ENCODE results near the gene PKP4.
"Not testable (repeated sequence)": the region's sequence is repeated elsewhere in the genome, so short reads cannot be mapped to it uniquely, and the experiment has no call there.

PKP4 gene

GRCh38 chr2:158687315-158687714 lies 230.6 kb downstream of the PKP4 start:
- peaks cover 13% of the 10 kb centered on the region for H3K27me3 Mint-ChIP-seq
- no peaks in the 10 kb centered on the region for H3K36me3 Mint-ChIP-seq (ENCODE audit: low read depth)
- H3K9me3 Mint-ChIP-seq = no peaks in the 10 kb centered on the region
- DNase-seq = no peak
- no peak overlapping the region for H3K4me3 Mint-ChIP-seq
- H3K27ac Mint-ChIP-seq = no peak overlapping the region
- H3K4me1 Mint-ChIP-seq (ENCODE audit: low read depth) = no peaks in the 10 kb centered on the region

- Mint-ChIP-seq H3K36me3 (ENCODE audit: low read depth) (no peaks in the 10 kb centered on the region), H3K27ac (no peak overlapping the region), H3K4me1 (ENCODE audit: low read depth) (no peaks in the 10 kb centered on the region), H3K27me3 (peaks cover 13% of the 10 kb centered on the region), H3K4me3 (no peak overlapping the region), H3K9me3 (no peaks in the 10 kb centered on the region)
- no peak for DNase-seq
These were observed 232.0 kb downstream of the PKP4 start for GRCh38 chr2:158688721-158689120.

- Mint-ChIP-seq H3K27ac (no peak overlapping the region), H3K36me3 (ENCODE audit: low read depth) (no peaks in the 10 kb centered on the region), H3K9me3 (no peaks in the 10 kb centered on the region), H3K4me1 (ENCODE audit: low read depth) (no peaks in the 10 kb centered on the region), H3K4me3 (no peak overlapping the region), H3K27me3 (peaks cover 13% of the 10 kb centered on the region)
- no peak for DNase-seq
These were observed 232.6 kb downstream of the PKP4 start for GRCh38 chr2:158689391-158689790.

GRCh38 chr2:158690823-158691222 lies 234.1 kb downstream of the PKP4 start:
- Mint-ChIP-seq H3K27me3 (peaks cover 13% of the 10 kb centered on the region), H3K36me3 (ENCODE audit: low read depth) (no peaks in the 10 kb centered on the region), H3K4me3 (no peak overlapping the region), H3K9me3 (no peaks in the 10 kb centered on the region), H3K27ac (no peak overlapping the region), H3K4me1 (ENCODE audit: low read depth) (no peaks in the 10 kb centered on the region)
- DNase-seq = no peak

- no peaks in the 10 kb centered on the region for H3K36me3 Mint-ChIP-seq (ENCODE audit: low read depth)
- no peak for DNase-seq
- H3K4me1 Mint-ChIP-seq (ENCODE audit: low read depth) = no peaks in the 10 kb centered on the region
- no peak overlapping the region for H3K4me3 Mint-ChIP-seq
- H3K27ac Mint-ChIP-seq = no peak overlapping the region
- peaks cover 13% of the 10 kb centered on the region for H3K27me3 Mint-ChIP-seq
- H3K9me3 Mint-ChIP-seq = peaks cover 2% of the 10 kb centered on the region
These were observed 234.9 kb downstream of the PKP4 start for GRCh38 chr2:158691619-158692018.

GRCh38 chr2:158692372-158693103 lies 235.8 kb downstream of the PKP4 start:
- Mint-ChIP-seq H3K27me3 (peaks cover 13% of the 10 kb centered on the region), H3K4me1 (ENCODE audit: low read depth) (no peaks in the 10 kb centered on the region), H3K4me3 (no peak overlapping the region), H3K36me3 (ENCODE audit: low read depth) (no peaks in the 10 kb centered on the region), H3K9me3 (peaks cover 9% of the 10 kb centered on the region), H3K27ac (no peak overlapping the region)
- no peak for DNase-seq

GRCh38 chr2:158693476-158693875 lies 236.7 kb downstream of the PKP4 start:
- Mint-ChIP-seq H3K4me3 (no peak overlapping the region), H3K27me3 (peaks cover 8% of the 10 kb centered on the region), H3K27ac (no peak overlapping the region), H3K4me1 (ENCODE audit: low read depth) (no peaks in the 10 kb centered on the region), H3K9me3 (peaks cover 9% of the 10 kb centered on the region), H3K36me3 (ENCODE audit: low read depth) (no peaks in the 10 kb centered on the region)
- DNase-seq = no peak

GRCh38 chr2:158695305-158695704 lies 238.6 kb downstream of the PKP4 start:
- no peak for DNase-seq
- Mint-ChIP-seq H3K27me3 (peaks cover 2% of the 10 kb centered on the region), H3K9me3 (peaks cover 9% of the 10 kb centered on the region), H3K4me1 (ENCODE audit: low read depth) (no peaks in the 10 kb centered on the region), H3K27ac (no peak overlapping the region), H3K4me3 (no peak overlapping the region), H3K36me3 (ENCODE audit: low read depth) (no peaks in the 10 kb centered on the region)

- not testable (repeated sequence) for H3K27me3 Mint-ChIP-seq, H3K4me3 Mint-ChIP-seq
These were observed 239.0 kb downstream of the PKP4 start for GRCh38 chr2:158695744-158696143.

GRCh38 chr2:158699323-158699722 lies 242.6 kb downstream of the PKP4 start:
- Mint-ChIP-seq H3K27ac (no peak overlapping the region), H3K4me1 (ENCODE audit: low read depth) (no peaks in the 10 kb centered on the region), H3K4me3 (no peak overlapping the region), H3K27me3 (peaks cover 2% of the 10 kb centered on the region), H3K36me3 (ENCODE audit: low read depth) (no peaks in the 10 kb centered on the region), H3K9me3 (peaks cover 9% of the 10 kb centered on the region)
- DNase-seq = no peak

More at GRCh38 chr2:158695744-158696143, 239.0 kb downstream of the PKP4 start:
- not testable (repeated sequence) for H3K4me1 Mint-ChIP-seq (ENCODE audit: low read depth); H3K9me3 Mint-ChIP-seq; DNase-seq; H3K27ac Mint-ChIP-seq; H3K36me3 Mint-ChIP-seq (ENCODE audit: low read depth)

- Mint-ChIP-seq H3K4me1 (ENCODE audit: low read depth) (no peaks in the 10 kb centered on the region), H3K27ac (no peak overlapping the region), H3K9me3 (peaks cover 13% of the 10 kb centered on the region), H3K4me3 (no peak overlapping the region), H3K36me3 (ENCODE audit: low read depth) (no peaks in the 10 kb centered on the region), H3K27me3 (peaks cover 4% of the 10 kb centered on the region)
- no peak for DNase-seq
These were observed 244.3 kb downstream of the PKP4 start for GRCh38 chr2:158701101-158701500.

- Mint-ChIP-seq H3K27ac (no peak overlapping the region), H3K4me1 (ENCODE audit: low read depth) (no peaks in the 10 kb centered on the region), H3K4me3 (no peak overlapping the region), H3K36me3 (ENCODE audit: low read depth) (no peaks in the 10 kb centered on the region), H3K27me3 (peaks cover 5% of the 10 kb centered on the region), H3K9me3 (peaks cover 5% of the 10 kb centered on the region)
- DNase-seq = no peak
These were observed 246.0 kb downstream of the PKP4 start for GRCh38 chr2:158702740-158703139.

GRCh38 chr2:158704724-158705465 lies 248.1 kb downstream of the PKP4 start:
- H3K9me3 Mint-ChIP-seq; H3K4me3 Mint-ChIP-seq; H3K4me1 Mint-ChIP-seq (ENCODE audit: low read depth); H3K27me3 Mint-ChIP-seq; DNase-seq; H3K36me3 Mint-ChIP-seq (ENCODE audit: low read depth); H3K27ac Mint-ChIP-seq: not testable (repeated sequence)

- no peak for DNase-seq
- no peaks in the 10 kb centered on the region for H3K4me1 Mint-ChIP-seq (ENCODE audit: low read depth)
- H3K4me3 Mint-ChIP-seq = no peak overlapping the region
- H3K27me3 Mint-ChIP-seq = peaks cover 20% of the 10 kb centered on the region
- peaks cover 10% of the 10 kb centered on the region for H3K9me3 Mint-ChIP-seq
- H3K36me3 Mint-ChIP-seq (ENCODE audit: low read depth) = no peaks in the 10 kb centered on the region
- H3K27ac Mint-ChIP-seq = no peak overlapping the region
These were observed 256.2 kb downstream of the PKP4 start for GRCh38 chr2:158712791-158713522.

Data from activated T-cell treated with anti-CD3 and anti-CD28 coated beads, Interleukin-2, amount 50 U/mL, for 24 hours (primary cell).